ENCODE data around the gene GNAI3.
A peak's percentile ranks its signal among the peaks of the same experiment; 100 is the strongest.

GNAI3 gene

DNA sequence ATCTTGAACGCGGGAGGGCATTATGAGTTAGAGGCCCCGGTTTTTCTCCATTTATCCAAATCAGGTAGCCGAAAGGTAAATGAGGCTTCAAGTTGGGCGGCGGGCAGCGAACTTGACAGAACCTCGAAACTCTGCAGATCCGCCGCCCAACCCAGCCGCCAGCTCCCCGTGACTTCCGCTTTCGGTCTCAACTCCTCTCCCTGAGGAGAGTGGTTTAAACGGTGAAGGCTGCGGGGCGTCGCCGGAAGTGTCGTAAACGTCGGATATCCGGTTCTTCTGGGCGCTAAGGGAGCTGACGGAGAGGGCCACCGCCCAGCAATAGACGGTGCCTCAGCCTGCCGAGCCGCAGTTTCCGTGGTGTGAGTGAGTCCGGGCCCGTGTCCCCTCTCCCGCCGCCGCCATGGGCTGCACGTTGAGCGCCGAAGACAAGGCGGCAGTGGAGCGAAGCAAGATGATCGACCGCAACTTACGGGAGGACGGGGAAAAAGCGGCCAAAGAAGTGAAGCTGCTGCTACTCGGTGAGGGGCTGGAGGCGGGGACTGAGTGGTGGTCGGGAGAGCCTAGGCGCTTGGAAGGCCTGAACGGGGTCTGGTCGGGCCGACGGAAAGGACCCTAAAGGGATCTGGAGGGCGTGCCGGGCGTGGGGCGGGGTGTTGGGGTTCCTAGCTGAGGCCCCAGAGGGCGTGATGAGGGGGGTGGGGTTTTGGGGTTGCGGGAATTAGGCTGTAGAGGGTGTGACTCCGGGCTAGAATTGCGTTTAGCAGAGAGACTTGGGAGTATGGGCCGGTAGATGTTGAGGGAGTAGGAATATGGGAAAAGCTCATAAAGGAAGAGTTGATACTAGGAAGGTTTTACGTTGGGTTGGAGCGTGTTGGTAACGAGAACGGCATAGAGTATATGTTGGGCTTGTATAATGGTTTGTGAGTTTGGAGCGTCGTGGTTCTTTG is at the start of gene GNAI3 (continued):
- no peak for TF ChIP-seq GLI4 (tag by site-specific recombination; IDR thresholded peaks at IDR 0.05)
- no peak for TF ChIP-seq ZNF664 (tag by site-specific recombination; IDR thresholded peaks at IDR 0.05)
- TF ChIP-seq ZNF10 (tag by site-specific recombination; IDR thresholded peaks at IDR 0.05), result peak; percentile 85
- TF ChIP-seq MZF1 (tag by site-specific recombination; IDR thresholded peaks at IDR 0.05; ENCODE audit: borderline replicate concordance), result no peak
- no peak for TF ChIP-seq ZNF366 (tag by site-specific recombination; conservative IDR thresholded peaks at IDR 0.05)
- peak; percentile 48 for TF ChIP-seq ZBTB20 (tag by site-specific recombination; IDR thresholded peaks at IDR 0.05)
- TF ChIP-seq, protein P1, sequence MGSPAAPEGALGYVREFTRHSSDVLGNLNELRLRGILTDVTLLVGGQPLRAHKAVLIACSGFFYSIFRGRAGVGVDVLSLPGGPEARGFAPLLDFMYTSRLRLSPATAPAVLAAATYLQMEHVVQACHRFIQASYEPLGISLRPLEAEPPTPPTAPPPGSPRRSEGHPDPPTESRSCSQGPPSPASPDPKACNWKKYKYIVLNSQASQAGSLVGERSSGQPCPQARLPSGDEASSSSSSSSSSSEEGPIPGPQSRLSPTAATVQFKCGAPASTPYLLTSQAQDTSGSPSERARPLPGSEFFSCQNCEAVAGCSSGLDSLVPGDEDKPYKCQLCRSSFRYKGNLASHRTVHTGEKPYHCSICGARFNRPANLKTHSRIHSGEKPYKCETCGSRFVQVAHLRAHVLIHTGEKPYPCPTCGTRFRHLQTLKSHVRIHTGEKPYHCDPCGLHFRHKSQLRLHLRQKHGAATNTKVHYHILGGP (tag by site-specific recombination; IDR thresholded peaks at IDR 0.05), result no peak
- peak; percentile 78 for TF ChIP-seq SP7 (tag by site-specific recombination; IDR thresholded peaks at IDR 0.05)
- TF ChIP-seq, protein P2, sequence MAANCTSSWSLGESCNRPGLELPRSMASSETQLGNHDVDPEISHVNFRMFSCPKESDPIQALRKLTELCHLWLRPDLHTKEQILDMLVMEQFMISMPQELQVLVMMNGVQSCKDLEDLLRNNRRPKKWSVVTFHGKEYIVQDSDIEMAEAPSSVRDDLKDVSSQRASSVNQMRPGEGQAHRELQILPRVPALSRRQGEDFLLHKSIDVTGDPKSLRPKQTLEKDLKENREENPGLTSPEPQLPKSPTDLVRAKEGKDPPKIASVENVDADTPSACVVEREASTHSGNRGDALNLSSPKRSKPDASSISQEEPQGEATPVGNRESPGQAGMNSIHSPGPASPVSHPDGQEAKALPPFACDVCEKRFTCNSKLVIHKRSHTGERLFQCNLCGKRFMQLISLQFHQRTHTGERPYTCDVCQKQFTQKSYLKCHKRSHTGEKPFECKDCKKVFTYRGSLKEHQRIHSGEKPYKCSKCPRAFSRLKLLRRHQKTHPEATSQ (tag by site-specific recombination; IDR thresholded peaks at IDR 0.05), result no peak
- TF ChIP-seq ZBTB17 (tag by site-specific recombination; IDR thresholded peaks at IDR 0.05), result peak; percentile 89
- peak; percentile 52; the same call in 1 of the 2 replicates for TF ChIP-seq ZNF239 (tag by site-specific recombination; IDR thresholded peaks at IDR 0.05)
- no peak for TF ChIP-seq ZNF776 (tag by site-specific recombination; IDR thresholded peaks at IDR 0.05; ENCODE audit: borderline replicate concordance)
- no peak for TF ChIP-seq ZNF555 (tag by site-specific recombination; conservative IDR thresholded peaks at IDR 0.05)
- TF ChIP-seq KLF1 (tag by site-specific recombination; IDR thresholded peaks at IDR 0.05), result peak; percentile 89
- TF ChIP-seq, protein P3, sequence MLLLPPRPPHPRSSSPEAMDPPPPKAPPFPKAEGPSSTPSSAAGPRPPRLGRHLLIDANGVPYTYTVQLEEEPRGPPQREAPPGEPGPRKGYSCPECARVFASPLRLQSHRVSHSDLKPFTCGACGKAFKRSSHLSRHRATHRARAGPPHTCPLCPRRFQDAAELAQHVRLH (tag by site-specific recombination; IDR thresholded peaks at IDR 0.05), result no peak
- TF ChIP-seq ZNF596 (tag by site-specific recombination; IDR thresholded peaks at IDR 0.05), result no peak
- TF ChIP-seq ZNF155 (tag by site-specific recombination; IDR thresholded peaks at IDR 0.05), result no peak
- no peak for TF ChIP-seq ZSCAN16 (tag by site-specific recombination; IDR thresholded peaks at IDR 0.05)
- peak; percentile 98 for TF ChIP-seq KLF7 (tag by site-specific recombination; IDR thresholded peaks at IDR 0.05; ENCODE audit: borderline replicate concordance)
- TF ChIP-seq ZNF335 (tag by site-specific recombination; conservative IDR thresholded peaks at IDR 0.05), result peak; percentile 99
- TF ChIP-seq ZNF404 (tag by site-specific recombination; IDR thresholded peaks at IDR 0.05), result no peak
- no peak for TF ChIP-seq ZNF324 (tag by site-specific recombination; IDR thresholded peaks at IDR 0.05)
- TF ChIP-seq ZNF792 (tag by site-specific recombination; IDR thresholded peaks at IDR 0.05), result 0 out of 2 replicates have a peak, but pooled peaks have one; percentile 11
- TF ChIP-seq HOXC10 (CRISPR knock-in tag; IDR thresholded peaks at IDR 0.05), result 0 out of 2 replicates have a peak, but pooled peaks have one; percentile 84
- no peak for TF ChIP-seq ZNF174 (tag by site-specific recombination; IDR thresholded peaks at IDR 0.05)
- TF ChIP-seq ZFP69B (tag by site-specific recombination; IDR thresholded peaks at IDR 0.05), result no peak; the same call in 1 of the 2 replicates
- no peak for TF ChIP-seq ZNF354C (tag by site-specific recombination; IDR thresholded peaks at IDR 0.05; ENCODE audit: borderline replicate concordance, low read depth)
- no peak for TF ChIP-seq ZNF624 (tag by site-specific recombination; IDR thresholded peaks at IDR 0.05)
- 0 out of 2 replicates have a peak, but pooled peaks have one; percentile 32 for TF ChIP-seq HOXA7 (CRISPR knock-in tag; IDR thresholded peaks at IDR 0.05; ENCODE audit: borderline replicate concordance)
- no peak for TF ChIP-seq ZNF114 (tag by site-specific recombination; IDR thresholded peaks at IDR 0.05)
- no peak for TF ChIP-seq ZNF37A (tag by site-specific recombination; IDR thresholded peaks at IDR 0.05)
- no peak for TF ChIP-seq ZNF521 (tag by site-specific recombination; IDR thresholded peaks at IDR 0.05)
- peak; percentile 93; the same call in 1 of the 2 replicates for TF ChIP-seq ZFP37 (tag by site-specific recombination; IDR thresholded peaks at IDR 0.05)
- TF ChIP-seq, protein P4, sequence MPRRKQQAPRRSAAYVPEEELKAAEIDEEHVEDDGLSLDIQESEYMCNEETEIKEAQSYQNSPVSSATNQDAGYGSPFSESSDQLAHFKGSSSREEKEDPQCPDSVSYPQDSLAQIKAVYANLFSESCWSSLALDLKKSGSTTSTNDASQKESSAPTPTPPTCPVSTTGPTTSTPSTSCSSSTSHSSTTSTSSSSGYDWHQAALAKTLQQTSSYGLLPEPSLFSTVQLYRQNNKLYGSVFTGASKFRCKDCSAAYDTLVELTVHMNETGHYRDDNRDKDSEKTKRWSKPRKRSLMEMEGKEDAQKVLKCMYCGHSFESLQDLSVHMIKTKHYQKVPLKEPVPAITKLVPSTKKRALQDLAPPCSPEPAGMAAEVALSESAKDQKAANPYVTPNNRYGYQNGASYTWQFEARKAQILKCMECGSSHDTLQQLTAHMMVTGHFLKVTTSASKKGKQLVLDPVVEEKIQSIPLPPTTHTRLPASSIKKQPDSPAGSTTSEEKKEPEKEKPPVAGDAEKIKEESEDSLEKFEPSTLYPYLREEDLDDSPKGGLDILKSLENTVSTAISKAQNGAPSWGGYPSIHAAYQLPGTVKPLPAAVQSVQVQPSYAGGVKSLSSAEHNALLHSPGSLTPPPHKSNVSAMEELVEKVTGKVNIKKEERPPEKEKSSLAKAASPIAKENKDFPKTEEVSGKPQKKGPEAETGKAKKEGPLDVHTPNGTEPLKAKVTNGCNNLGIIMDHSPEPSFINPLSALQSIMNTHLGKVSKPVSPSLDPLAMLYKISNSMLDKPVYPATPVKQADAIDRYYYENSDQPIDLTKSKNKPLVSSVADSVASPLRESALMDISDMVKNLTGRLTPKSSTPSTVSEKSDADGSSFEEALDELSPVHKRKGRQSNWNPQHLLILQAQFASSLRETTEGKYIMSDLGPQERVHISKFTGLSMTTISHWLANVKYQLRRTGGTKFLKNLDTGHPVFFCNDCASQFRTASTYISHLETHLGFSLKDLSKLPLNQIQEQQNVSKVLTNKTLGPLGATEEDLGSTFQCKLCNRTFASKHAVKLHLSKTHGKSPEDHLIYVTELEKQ (tag by site-specific recombination; IDR thresholded peaks at IDR 0.05; ENCODE audit: borderline replicate concordance), result no peak
- TF ChIP-seq ZNF292 (tag by site-specific recombination; IDR thresholded peaks at IDR 0.05; ENCODE audit: borderline replicate concordance, low read depth), result no peak
